Caco-2 (cell line): Measurements from ENCODE around the gene CCDC85C. TPM values are rescaled to one million over a fixed set of nuclear protein-coding genes. Genes with fewer than 3 reads are reported as not detected.

Source experiments
- BruUV-seq: library from RNA; stranded (reverse); fragments of 400-500 nt; replicated peaks from 2 replicates; lab custom pipeline; 2021; lab: Mats Ljungman, UMichigan
- CTCF ChIA-PET: fragments of 300-600 bp; sonication (Branson Sonifier 250); formaldehyde crosslinking; loops from one replicate; lab custom pipeline; 2022; ENCODE audit warnings: antibody characterized with exemption; lab: Charles Lee
- POLR2A ChIA-PET: fragments of 300-600 bp; sonication (Branson Sonifier 250); formaldehyde crosslinking; loops from one replicate; lab custom pipeline; 2022; ENCODE audit warnings: antibody characterized with exemption; lab: Charles Lee
- DNase-seq, 2 experiments: peaks; one replicate each; pipeline versions ENCODE4 v3.0.0 to v3.0.0-alpha.2; 2020 to 2022
- H3K27me3 ChIP-seq: replicated peaks from 2 replicates; pipeline ENCODE4 v1.6.0; 2011; ENCODE audit warnings: low read length; ENCODE audit not compliant: control insufficient read depth, insufficient read depth
- H3K36me3 ChIP-seq: 2 replicates; pipeline ENCODE4 v1.5.1; 2011; ENCODE audit warnings: low read length; ENCODE audit not compliant: control insufficient read depth, insufficient read depth
- H3K4me1 ChIP-seq: fragments of 250-450 bp; sonication (Bioruptor Pico); 2 replicates; pipeline ENCODE4 v1.5.1; 2020; ENCODE audit warnings: mild to moderate bottlenecking
- H3K4me3 ChIP-seq: 2 replicates; pipeline ENCODE4 v1.5.1; 2011; ENCODE audit warnings: low read depth, mild to moderate bottlenecking, control low read depth, low read length
- H3K9me3 ChIP-seq: fragments of 250-450 bp; sonication (Bioruptor Pico); 2 replicates; pipeline ENCODE4 v1.5.1; 2020; ENCODE audit warnings: mild to moderate bottlenecking, moderate library complexity
- H3K27ac Mint-ChIP-seq: one replicate; pipeline ENCODE4 v1.8.0; 2022; ENCODE audit warnings: mixed read lengths; ENCODE audit not compliant: unreplicated experiment
- H3K27me3 Mint-ChIP-seq: one replicate; pipeline ENCODE4 v1.8.0; 2022; ENCODE audit warnings: mixed read lengths; ENCODE audit not compliant: insufficient read depth, unreplicated experiment
- H3K36me3 Mint-ChIP-seq: one replicate; pipeline ENCODE4 v1.8.0; 2022; ENCODE audit warnings: mild to moderate bottlenecking, mixed read lengths; ENCODE audit not compliant: insufficient read depth, unreplicated experiment
- H3K4me1 Mint-ChIP-seq: one replicate; pipeline ENCODE4 v1.8.0; 2022; ENCODE audit warnings: low read depth, mixed read lengths; ENCODE audit not compliant: unreplicated experiment
- H3K4me3 Mint-ChIP-seq: one replicate; pipeline ENCODE4 v1.8.0; 2022; ENCODE audit warnings: mild to moderate bottlenecking, moderate library complexity, mixed read lengths; ENCODE audit not compliant: unreplicated experiment
- H3K9me3 Mint-ChIP-seq: one replicate; pipeline ENCODE4 v1.8.0; 2022; ENCODE audit warnings: mixed read lengths; ENCODE audit not compliant: unreplicated experiment
- CTCF ChIP-seq, 2 experiments: fragments of 200-600 bp in 1 of 2; IDR thresholded peaks; 1 replicate in 1 of 2; 2 replicates in 1 of 2; pipeline versions ENCODE4 v1.5.1 to v1.8.0; 2011 to 2022; ENCODE audit warnings: antibody characterized with exemption in 1 of 2, control low read depth in 1 of 2, inconsistent platforms in 1 of 2, low read depth in 1 of 2, low read length in 1 of 2, mild to moderate bottlenecking in 1 of 2, moderate library complexity in 1 of 2; ENCODE audit not compliant: insufficient read depth in 1 of 2, severe bottlenecking in 1 of 2, unreplicated experiment in 1 of 2
- intact Hi-C: fragments of 100-400 bp; cut with micrococcal nuclease; formaldehyde crosslinking; loops from one replicate; pipeline ENCODE4 v1.10.0; 2022; ENCODE audit not compliant: unreplicated experiment
- total RNA-seq: library from RNA; stranded (reverse); gene quantifications from 2 replicates; pipeline ENCODE4 v1.2.3, GENCODE V29; 2022

The CCDC85C gene
- total RNA-seq, 1 experiment from 2014 or later = 76.2 TPM

GRCh38 chr14:99579120-99579836, 24.7 kb downstream of the CCDC85C start:
- no TSS peak for BruUV-seq
- no peaks in the 10 kb centered on the region for H3K9me3 ChIP-seq
- ChIA-PET CTCF (interaction anchor here (1.2 kb wide), 1 partner anchor 24 kb away, joined by 3 read pairs; no protein-coding TSS in a partner anchor), POLR2A (interaction anchor here (0.9 to 1.3 kb wide), 3 partner anchors 19 to 98 kb away, joined by 3 to 9 read pairs (median 6); partner anchors contain the start of genes CCNK and SETD3)
- no peaks in the 10 kb centered on the region for H3K27me3 ChIP-seq
- Mint-ChIP-seq H3K36me3 (peaks cover 45% of the 10 kb centered on the region), H3K4me3 (peak overlapping the region; percentile 78), H3K27ac (peak overlapping the region; percentile 90), H3K27me3 (no peaks in the 10 kb centered on the region), H3K4me1 (peaks cover 52% of the 10 kb centered on the region), H3K9me3 (no peaks in the 10 kb centered on the region)
- H3K4me1 ChIP-seq = peaks cover 60% of the 10 kb centered on the region
- peak; percentile 80 to 82 for DNase-seq
- no peak for TF ChIP-seq CTCF (IDR thresholded peaks at IDR 0.05; ENCODE audit: insufficient read depth in 1 of 2, low read depth in 1 of 2, low read length in 1 of 2, severe bottlenecking in 1 of 2, unreplicated experiment in 1 of 2)
- intact Hi-C loops = loop anchor here (1.0 to 5.0 kb wide), 3 partner anchors 42 to 56 kb away; no protein-coding TSS in a partner anchor
- no peak overlapping the region for H3K4me3 ChIP-seq
- H3K36me3 ChIP-seq = no peaks in the 10 kb centered on the region; the same call in 1 of the 2 replicates

- no peak overlapping the region for H3K4me3 ChIP-seq
- H3K36me3 Mint-ChIP-seq = peaks cover 45% of the 10 kb centered on the region
- H3K27me3 ChIP-seq = no peaks in the 10 kb centered on the region
- peak overlapping the region; percentile 78 for H3K4me3 Mint-ChIP-seq
- peaks cover 67% of the 10 kb centered on the region for H3K4me1 ChIP-seq
- H3K9me3 Mint-ChIP-seq = no peaks in the 10 kb centered on the region
- TF ChIP-seq CTCF (IDR thresholded peaks at IDR 0.05; ENCODE audit: insufficient read depth in 1 of 2, low read depth in 1 of 2, low read length in 1 of 2, severe bottlenecking in 1 of 2, unreplicated experiment in 1 of 2) = no peak
- ChIA-PET POLR2A (no interaction called here), CTCF (no interaction called here)
- no peak for DNase-seq
- no TSS peak for BruUV-seq
- no peaks in the 10 kb centered on the region for H3K9me3 ChIP-seq
- no peaks in the 10 kb centered on the region for H3K27me3 Mint-ChIP-seq
- H3K27ac Mint-ChIP-seq = peak overlapping the region; percentile 90
- intact Hi-C loops = loop anchor here (1.0 to 5.0 kb wide), 3 partner anchors 41 to 55 kb away; no protein-coding TSS in a partner anchor
- peaks cover 58% of the 10 kb centered on the region for H3K4me1 Mint-ChIP-seq
- H3K36me3 ChIP-seq = no peaks in the 10 kb centered on the region; the same call in 1 of the 2 replicates
Observed at GRCh38 chr14:99578541-99579101, 25.4 kb downstream of the CCDC85C start.
